MV-4-11 (cell line): ENCODE measurements around the gene TNFAIP8.

ENCODE experiments used
- DNase-seq: peaks from one replicate; lab custom pipeline; 2025; lab: John Stamatoyannopoulos, UW

Gene TNFAIP8

GRCh38 chr5:119329666-119330065 lies 26.2 kb upstream of the TNFAIP8 start:
- DNase-seq, result no peak

- DNase-seq, result no peak
These were observed 25.2 kb upstream of the TNFAIP8 start for GRCh38 chr5:119330367-119331183.

GRCh38 chr5:119331566-119332095 lies 24.2 kb upstream of the TNFAIP8 start:
- DNase-seq, result no peak

GRCh38 chr5:119332208-119332607 lies 23.6 kb upstream of the TNFAIP8 start:
- DNase-seq, result no peak

GRCh38 chr5:119332978-119333401 lies 22.8 kb upstream of the TNFAIP8 start:
- no peak for DNase-seq

- no peak for DNase-seq
These were observed 22.4 kb upstream of the TNFAIP8 start for GRCh38 chr5:119333421-119333851.

- DNase-seq, result no peak
These were observed 20.6 kb upstream of the TNFAIP8 start for GRCh38 chr5:119335261-119335677.

- no peak for DNase-seq
These were observed 19.6 kb upstream of the TNFAIP8 start for GRCh38 chr5:119336262-119336661.

- DNase-seq, result peak; percentile 45
These were observed 18.8 kb upstream of the TNFAIP8 start for GRCh38 chr5:119336845-119337580.

GRCh38 chr5:119338326-119338946 lies 17.4 kb upstream of the TNFAIP8 start:
- no peak for DNase-seq

GRCh38 chr5:119339344-119339743 lies 16.5 kb upstream of the TNFAIP8 start:
- no peak for DNase-seq

- DNase-seq, result peak; percentile 13
These were observed 15.9 kb upstream of the TNFAIP8 start for GRCh38 chr5:119339965-119340364.

- DNase-seq, result peak; percentile 82
These were observed 15.1 kb upstream of the TNFAIP8 start for GRCh38 chr5:119340597-119341218.

GRCh38 chr5:119341452-119342349 lies 14.1 kb upstream of the TNFAIP8 start:
- peak; percentile 92 for DNase-seq

- DNase-seq, result no peak
These were observed 13.4 kb upstream of the TNFAIP8 start for GRCh38 chr5:119342406-119342805.

GRCh38 chr5:119343052-119343451 lies 12.8 kb upstream of the TNFAIP8 start:
- no peak for DNase-seq

- peak; percentile 66 for DNase-seq
These were observed 12.1 kb upstream of the TNFAIP8 start for GRCh38 chr5:119343766-119344165.

GRCh38 chr5:119344231-119344630 lies 11.6 kb upstream of the TNFAIP8 start:
- no peak for DNase-seq

GRCh38 chr5:119345861-119346260 lies 10.0 kb upstream of the TNFAIP8 start:
- peak; percentile 33 for DNase-seq

GRCh38 chr5:119346394-119346793 lies 9.4 kb upstream of the TNFAIP8 start:
- DNase-seq, result peak; percentile 28

GRCh38 chr5:119347574-119347973 lies 8.2 kb upstream of the TNFAIP8 start:
- DNase-seq, result no peak
